ENCODE measurements around the gene MRPL3. TPM values are rescaled to one million over a fixed set of nuclear protein-coding genes. Genes with fewer than 3 reads are reported as not detected.

Gene MRPL3
- total RNA-seq, 1 experiment from 2014 or later: 126 TPM

GRCh38 chr3:131447349-131447748 is 55.4 kb downstream of the MRPL3 start:
- CTCF ChIA-PET: no interaction called here

GRCh38 chr3:131444180-131444579 is 58.6 kb downstream of the MRPL3 start:
- peaks cover 9% of the 10 kb centered on the region for H3K9me3 Mint-ChIP-seq (ENCODE audit: unreplicated experiment)
- H3K4me1 Mint-ChIP-seq (ENCODE audit: low read depth, unreplicated experiment): no peaks in the 10 kb centered on the region
- no TSS peak for BruUV-seq (replicated peaks)
- no peak overlapping the region for H3K4me3 ChIP-seq (ENCODE audit: low read depth, low read length)
- H3K4me3 Mint-ChIP-seq (ENCODE audit: unreplicated experiment): no peak overlapping the region
- H3K36me3 ChIP-seq (ENCODE audit: control insufficient read depth, insufficient read depth, low read length): no peaks in the 10 kb centered on the region
- H3K27me3 ChIP-seq (replicated peaks; ENCODE audit: control insufficient read depth, insufficient read depth, low read length): no peaks in the 10 kb centered on the region
- H3K9me3 ChIP-seq: no peaks in the 10 kb centered on the region
- H3K4me1 ChIP-seq: no peaks in the 10 kb centered on the region
- intact Hi-C loops (cut with micrococcal nuclease; ENCODE audit: unreplicated experiment): no loop called here
- POLR2A ChIA-PET: no interaction called here
- H3K27ac Mint-ChIP-seq (ENCODE audit: unreplicated experiment): no peak overlapping the region
- CTCF ChIA-PET: no interaction called here
- H3K36me3 Mint-ChIP-seq (ENCODE audit: insufficient read depth, unreplicated experiment): no peaks in the 10 kb centered on the region
- no peak for DNase-seq
- H3K27me3 Mint-ChIP-seq (ENCODE audit: insufficient read depth, unreplicated experiment): peaks cover 5% of the 10 kb centered on the region
- TF ChIP-seq CTCF (IDR thresholded peaks at IDR 0.05; ENCODE audit: insufficient read depth in 1 of 2, low read depth in 1 of 2, low read length in 1 of 2, severe bottlenecking in 1 of 2, unreplicated experiment in 1 of 2): no peak

More at GRCh38 chr3:131447349-131447748, 55.4 kb downstream of the MRPL3 start:
- intact Hi-C loops (cut with micrococcal nuclease; ENCODE audit: unreplicated experiment): no loop called here
- Histone ChIP-seq H3K36me3 (ENCODE audit: control insufficient read depth, insufficient read depth, low read length) (no peaks in the 10 kb centered on the region), H3K27me3 (replicated peaks; ENCODE audit: control insufficient read depth, insufficient read depth, low read length) (no peaks in the 10 kb centered on the region), H3K4me3 (ENCODE audit: low read depth, low read length) (no peak overlapping the region), H3K4me1 (no peaks in the 10 kb centered on the region), H3K9me3 (no peaks in the 10 kb centered on the region)
- H3K4me1 Mint-ChIP-seq (ENCODE audit: low read depth, unreplicated experiment): no peaks in the 10 kb centered on the region
- no peak for TF ChIP-seq CTCF (IDR thresholded peaks at IDR 0.05; ENCODE audit: insufficient read depth in 1 of 2, low read depth in 1 of 2, low read length in 1 of 2, severe bottlenecking in 1 of 2, unreplicated experiment in 1 of 2)
- no peak for DNase-seq
- no TSS peak for BruUV-seq (replicated peaks)
- H3K36me3 Mint-ChIP-seq (ENCODE audit: insufficient read depth, unreplicated experiment): no peaks in the 10 kb centered on the region
- POLR2A ChIA-PET: no interaction called here
- peaks cover 9% of the 10 kb centered on the region for H3K9me3 Mint-ChIP-seq (ENCODE audit: unreplicated experiment)
- no peaks in the 10 kb centered on the region for H3K27me3 Mint-ChIP-seq (ENCODE audit: insufficient read depth, unreplicated experiment)
- no peak overlapping the region for H3K27ac Mint-ChIP-seq (ENCODE audit: unreplicated experiment)
- no peak overlapping the region for H3K4me3 Mint-ChIP-seq (ENCODE audit: unreplicated experiment)

GRCh38 chr3:131439084-131439483 is 63.7 kb downstream of the MRPL3 start:
- intact Hi-C loops (cut with micrococcal nuclease; ENCODE audit: unreplicated experiment): no loop called here
- Histone ChIP-seq H3K4me1 (no peaks in the 10 kb centered on the region), H3K4me3 (ENCODE audit: low read depth, low read length) (no peak overlapping the region), H3K27me3 (replicated peaks; ENCODE audit: control insufficient read depth, insufficient read depth, low read length) (no peaks in the 10 kb centered on the region), H3K36me3 (ENCODE audit: control insufficient read depth, insufficient read depth, low read length) (no peaks in the 10 kb centered on the region), H3K9me3 (no peaks in the 10 kb centered on the region)
- H3K9me3 Mint-ChIP-seq (ENCODE audit: unreplicated experiment): no peaks in the 10 kb centered on the region
- H3K36me3 Mint-ChIP-seq (ENCODE audit: insufficient read depth, unreplicated experiment): no peaks in the 10 kb centered on the region
- no TSS peak for BruUV-seq (replicated peaks)
- CTCF ChIA-PET: no interaction called here
- no peak overlapping the region for H3K27ac Mint-ChIP-seq (ENCODE audit: unreplicated experiment)
- no peak for DNase-seq
- peaks cover 11% of the 10 kb centered on the region for H3K27me3 Mint-ChIP-seq (ENCODE audit: insufficient read depth, unreplicated experiment)
- no peak overlapping the region for H3K4me3 Mint-ChIP-seq (ENCODE audit: unreplicated experiment)
- POLR2A ChIA-PET: no interaction called here
- H3K4me1 Mint-ChIP-seq (ENCODE audit: low read depth, unreplicated experiment): peaks cover 2% of the 10 kb centered on the region
- no peak for TF ChIP-seq CTCF (IDR thresholded peaks at IDR 0.05; ENCODE audit: insufficient read depth in 1 of 2, low read depth in 1 of 2, low read length in 1 of 2, severe bottlenecking in 1 of 2, unreplicated experiment in 1 of 2)

Measured in Caco-2 (cell line).